Loucy (cell line): ENCODE data around the gene STIP1.

Experiments used
- H2AFZ ChIP-seq: fragments of 200-600 bp; sonication (generic); 2 replicates; pipeline ENCODE4 v1.6.0; 2016; ENCODE audit warnings: antibody characterized with exemption, mild to moderate bottlenecking, low read length, moderate library complexity
- H3F3A ChIP-seq: fragments of 200-600 bp; 2 replicates; pipeline ENCODE4 v1.6.0; 2016; ENCODE audit warnings: antibody characterized with exemption, low read depth, mild to moderate bottlenecking
- H3K27me3 ChIP-seq: fragments of 200-600 bp; sonication (generic); 2 replicates; pipeline ENCODE4 v1.6.1; 2014; ENCODE audit warnings: low read length, mild to moderate bottlenecking; ENCODE audit not compliant: insufficient read depth, poor library complexity, severe bottlenecking
- H3K36me3 ChIP-seq: fragments of 200-600 bp; sonication (generic); 2 replicates; pipeline ENCODE4 v1.6.1; 2016; ENCODE audit warnings: low read length; ENCODE audit not compliant: insufficient read depth
- H3K4me1 ChIP-seq: fragments of 200-600 bp; sonication (generic); 2 replicates; pipeline ENCODE4 v1.5.1; 2014; ENCODE audit warnings: low read length, mild to moderate bottlenecking; ENCODE audit not compliant: insufficient read depth, poor library complexity, severe bottlenecking
- H3K4me2 ChIP-seq: fragments of 200-600 bp; sonication (generic); 2 replicates; pipeline ENCODE4 v1.6.0; 2014; ENCODE audit warnings: antibody characterized with exemption, low read length, low read depth, mild to moderate bottlenecking; ENCODE audit not compliant: poor library complexity, severe bottlenecking
- H3K4me3 ChIP-seq: fragments of 200-600 bp; sonication (generic); 2 replicates; pipeline ENCODE4 v1.5.1; 2014; ENCODE audit warnings: low read length, mild to moderate bottlenecking, mixed read lengths; ENCODE audit not compliant: poor library complexity, severe bottlenecking
- H3K79me2 ChIP-seq: fragments of 200-600 bp; sonication (generic); 2 replicates; pipeline ENCODE4 v1.6.1; 2014; ENCODE audit warnings: low read length; ENCODE audit not compliant: insufficient read depth
- H3K9ac ChIP-seq: fragments of 200-600 bp; sonication (generic); 2 replicates; pipeline ENCODE4 v1.6.0; 2014; ENCODE audit warnings: mild to moderate bottlenecking, low read depth, low read length, moderate library complexity; ENCODE audit not compliant: poor library complexity, severe bottlenecking
- H3K9me2 ChIP-seq: fragments of 200-600 bp; sonication (generic); replicated peaks from 2 replicates; pipeline ENCODE4 v1.6.1; 2016; ENCODE audit warnings: low read depth, low read length, mixed read lengths
- H3K9me3 ChIP-seq: fragments of 200-600 bp; sonication (generic); 2 replicates; pipeline ENCODE4 v1.6.1; 2014; ENCODE audit warnings: mild to moderate bottlenecking, antibody characterized with exemption, low read length, low read depth; ENCODE audit not compliant: insufficient read depth
- H4K20me1 ChIP-seq: fragments of 200-600 bp; sonication (generic); 2 replicates; pipeline ENCODE4 v1.6.0; 2014; ENCODE audit warnings: antibody characterized with exemption, low read length, mild to moderate bottlenecking; ENCODE audit not compliant: insufficient read depth, poor library complexity, severe bottlenecking
- CTCF ChIP-seq: fragments of 200-600 bp; sonication (generic); conservative IDR thresholded peaks from 2 replicates; pipeline ENCODE4 v1.5.1; 2014; ENCODE audit warnings: mild to moderate bottlenecking, antibody characterized with exemption, low read length
- EZH2phosphoT487 ChIP-seq: fragments of 200-600 bp; IDR thresholded peaks from 2 replicates; pipeline ENCODE4 v1.6.1; 2018; ENCODE audit warnings: antibody characterized with exemption, mild to moderate bottlenecking, moderate library complexity, borderline replicate concordance

STIP1 gene

GRCh38 chr11:64238999-64239398 lies 53.0 kb downstream of the STIP1 start:
- Histone ChIP-seq H3K9ac (no peak overlapping the region), H3K27me3 (no peaks in the 10 kb centered on the region), H3F3A (peaks cover 5% of the 10 kb centered on the region; the same call in 1 of the 2 replicates), H3K9me3 (no peaks in the 10 kb centered on the region), H3K4me1 (peaks cover 32% of the 10 kb centered on the region), H3K79me2 (peaks cover 39% of the 10 kb centered on the region), H3K9me2 (no peaks in the 10 kb centered on the region), H3K4me2 (no peak overlapping the region), H3K36me3 (peaks cover 7% of the 10 kb centered on the region; the same call in 1 of the 2 replicates), H2AFZ (no peak overlapping the region), H3K4me3 (no peak overlapping the region), H4K20me1 (peaks cover 24% of the 10 kb centered on the region)
- TF ChIP-seq CTCF, result no peak
- no peak for TF ChIP-seq EZH2phosphoT487

- H3K4me2 ChIP-seq, result peak overlapping the region; percentile 92
- H2AFZ ChIP-seq, result no peak overlapping the region
- peaks cover 25% of the 10 kb centered on the region for H4K20me1 ChIP-seq
- H3F3A ChIP-seq, result peaks cover 5% of the 10 kb centered on the region; the same call in 1 of the 2 replicates
- H3K36me3 ChIP-seq, result peaks cover 11% of the 10 kb centered on the region; the same call in 1 of the 2 replicates
- peaks cover 46% of the 10 kb centered on the region for H3K79me2 ChIP-seq
- H3K27me3 ChIP-seq, result no peaks in the 10 kb centered on the region
- no peaks in the 10 kb centered on the region for H3K9me3 ChIP-seq
- H3K4me1 ChIP-seq, result peaks cover 36% of the 10 kb centered on the region
- no peaks in the 10 kb centered on the region for H3K9me2 ChIP-seq
- no peak for TF ChIP-seq CTCF
- TF ChIP-seq EZH2phosphoT487, result no peak
- peak overlapping the region; percentile 86 for H3K9ac ChIP-seq
- H3K4me3 ChIP-seq, result peak overlapping the region; percentile 92
Measured at GRCh38 chr11:64239662-64240434, 53.9 kb downstream of the STIP1 start.

DNA sequence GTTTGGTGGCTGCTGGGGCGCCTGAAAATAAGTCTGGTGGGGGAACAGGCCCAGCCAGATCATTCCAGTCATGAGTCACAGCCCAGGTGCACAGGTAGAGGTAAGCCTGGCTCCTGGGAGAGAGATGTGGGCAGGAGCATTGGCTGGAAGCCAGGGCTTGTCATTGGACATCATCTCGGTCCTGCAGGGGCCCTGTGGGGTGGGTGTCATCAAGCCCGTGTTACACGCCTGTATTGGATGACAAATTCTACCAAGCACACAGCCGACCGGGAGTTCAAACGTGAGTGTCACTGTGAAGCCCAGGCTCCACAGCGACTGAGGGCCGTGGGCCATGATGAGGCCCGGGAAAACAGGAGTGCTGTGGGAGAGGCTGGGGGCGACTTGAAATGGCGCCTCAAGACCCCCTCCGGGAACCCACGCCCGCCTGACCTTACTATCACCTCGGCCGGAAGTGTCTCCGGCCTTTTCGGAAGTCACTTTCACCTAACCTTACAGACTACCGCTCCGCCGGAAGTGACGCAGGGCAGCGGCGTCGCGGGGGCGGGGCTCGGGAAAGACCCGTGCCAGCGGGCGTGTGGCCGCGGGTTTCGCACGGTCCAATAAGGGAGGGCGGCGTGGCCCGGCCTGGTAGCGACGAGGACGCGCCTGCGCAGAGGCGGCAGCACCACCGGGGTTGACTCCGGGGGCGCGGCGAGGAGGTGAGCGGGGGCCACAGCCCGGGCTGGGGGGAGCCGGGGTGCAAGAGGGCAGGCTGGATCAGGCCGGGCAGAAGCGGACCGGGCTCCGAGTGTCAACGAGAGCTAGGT lies 54.7 kb downstream of the STIP1 start, which contains the start of gene FKBP2:
TSS of gene FKBP2 (plus strand) at position 661 of the 806 bp plus-strand sequence. CDS start 1,293 bp downstream, outside the sequence.
- peak within 1 kb of the TSS; percentile 92 for H3K4me2 ChIP-seq
- H3F3A ChIP-seq, result peaks cover 5% of the 10 kb centered on the region; the same call in 1 of the 2 replicates
- H3K27me3 ChIP-seq, result no peaks in the 10 kb centered on the region
- peaks cover 46% of the 10 kb centered on the region for H3K79me2 ChIP-seq
- no peaks in the 10 kb centered on the region for H3K9me2 ChIP-seq
- peak within 1 kb of the TSS; percentile 86 for H3K9ac ChIP-seq
- H2AFZ ChIP-seq, result peak within 1 kb of the TSS; percentile 70
- peaks cover 35% of the 10 kb centered on the region for H3K4me1 ChIP-seq
- peak within 1 kb of the TSS; percentile 92 for H3K4me3 ChIP-seq
- H4K20me1 ChIP-seq, result peaks cover 28% of the 10 kb centered on the region
- TF ChIP-seq EZH2phosphoT487, result no peak
- TF ChIP-seq CTCF, result no peak
- H3K36me3 ChIP-seq, result peaks cover 11% of the 10 kb centered on the region; the same call in 1 of the 2 replicates
- H3K9me3 ChIP-seq, result no peaks in the 10 kb centered on the region
